GM19023 (cell line): ENCODE data around the gene MTG1.

Experiments
- ATAC-seq: cut with Tn5 transposase; IDR thresholded peaks from one replicate; pipeline ENCODE4 v1.9.1; 2021; ENCODE audit warnings: mild to moderate bottlenecking, moderate library complexity; ENCODE audit not compliant: unreplicated experiment

Gene MTG1, protein sequence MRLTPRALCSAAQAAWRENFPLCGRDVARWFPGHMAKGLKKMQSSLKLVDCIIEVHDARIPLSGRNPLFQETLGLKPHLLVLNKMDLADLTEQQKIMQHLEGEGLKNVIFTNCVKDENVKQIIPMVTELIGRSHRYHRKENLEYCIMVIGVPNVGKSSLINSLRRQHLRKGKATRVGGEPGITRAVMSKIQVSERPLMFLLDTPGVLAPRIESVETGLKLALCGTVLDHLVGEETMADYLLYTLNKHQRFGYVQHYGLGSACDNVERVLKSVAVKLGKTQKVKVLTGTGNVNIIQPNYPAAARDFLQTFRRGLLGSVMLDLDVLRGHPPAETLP

GRCh38 chr10:133394064-133394663 lies at the start of gene MTG1:
Gene MTG1 (plus strand): TSS chr10:133394157. CDS start chr10:133394221, 64 bp downstream.
- ATAC-seq, result peak; percentile 73

DNA sequence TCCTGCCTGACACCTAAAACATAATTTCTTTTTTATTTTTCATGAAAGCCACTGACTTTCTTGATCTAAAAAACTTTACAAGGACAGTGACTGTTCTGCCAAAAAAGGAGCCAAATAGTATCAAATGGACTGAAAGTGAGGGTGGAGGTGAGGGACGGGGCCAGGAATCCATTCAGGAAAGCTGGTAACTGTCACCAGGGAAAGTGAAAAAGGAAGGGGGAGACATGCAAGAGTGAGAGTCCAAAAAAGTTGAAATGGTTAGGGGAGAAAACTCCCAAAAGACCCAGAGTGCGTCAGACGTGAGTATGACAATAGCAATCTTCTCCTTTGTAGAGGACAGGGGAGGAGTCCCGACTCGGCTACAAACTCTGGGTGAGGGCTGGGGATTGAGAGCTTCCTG lies 49.7 kb upstream of the MTG1 start:
- ATAC-seq, result no peak

DNA sequence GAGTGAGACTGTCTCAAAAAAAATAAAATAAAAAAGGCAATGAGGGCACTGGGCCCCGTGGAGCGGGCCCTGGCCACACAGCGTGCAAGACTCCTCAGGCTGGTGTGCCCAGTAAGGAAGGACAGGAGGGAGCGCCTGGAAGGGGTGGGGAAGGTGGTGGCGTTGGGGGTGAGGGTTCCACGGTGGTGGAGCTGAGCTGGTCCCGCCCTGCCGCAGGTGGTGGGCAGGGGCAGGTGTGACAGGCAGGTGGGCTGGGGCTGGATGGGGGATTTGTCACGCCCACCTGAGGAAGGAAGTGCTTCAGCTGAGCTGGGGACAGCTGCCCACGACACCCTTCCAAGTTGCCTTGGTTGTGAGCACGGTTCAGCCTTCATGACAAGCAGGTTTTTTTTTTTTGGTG lies 47.5 kb upstream of the MTG1 start:
- no peak for ATAC-seq

DNA sequence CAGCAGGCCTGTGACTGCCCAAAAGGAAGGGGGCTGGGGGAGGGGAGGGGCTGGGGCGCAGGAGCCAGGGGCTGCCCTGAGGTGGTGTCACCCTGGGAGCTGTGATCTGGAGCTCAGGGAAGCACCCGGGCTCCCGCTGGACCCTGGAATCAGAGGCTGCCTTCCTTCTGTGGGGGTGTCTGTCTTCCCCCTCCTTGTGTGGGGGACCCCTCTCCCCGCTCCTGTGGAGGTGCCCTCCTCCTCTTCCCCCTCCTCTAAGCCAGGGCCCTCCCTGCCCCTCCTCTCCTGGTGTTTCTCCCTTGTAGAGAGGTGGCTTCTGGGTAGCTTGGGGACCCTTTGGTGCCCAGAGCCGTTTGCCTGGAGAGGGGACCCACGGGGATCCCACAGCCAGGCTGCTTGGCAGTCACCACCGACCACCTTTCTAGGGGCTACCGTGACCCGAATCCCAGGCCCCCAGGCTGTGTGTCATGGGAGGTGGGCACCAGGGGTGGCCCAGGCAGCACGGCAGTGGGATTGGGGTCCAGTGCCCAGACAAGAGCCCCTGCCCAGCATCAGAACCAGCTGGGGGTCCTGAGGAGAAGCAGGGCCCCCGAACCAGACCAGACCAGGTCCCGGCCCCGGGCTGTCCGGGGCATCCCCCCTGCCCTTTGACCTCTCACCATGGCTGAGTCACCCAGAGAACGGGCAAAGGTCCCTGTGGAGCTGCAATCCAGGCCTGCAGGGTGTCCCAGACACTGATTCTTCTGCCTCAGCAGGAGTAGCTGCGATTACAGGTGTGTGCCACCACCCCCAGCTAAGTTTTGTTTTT lies 46.0 kb upstream of the MTG1 start:
- ATAC-seq, result no peak

- no peak for ATAC-seq
These were observed 44.8 kb upstream of the MTG1 start for GRCh38 chr10:133349160-133349568.

GRCh38 chr10:133349577-133350011 lies 44.4 kb upstream of the MTG1 start:
- ATAC-seq, result no peak

GRCh38 chr10:133350283-133350949 lies 43.5 kb upstream of the MTG1 start:
- ATAC-seq, result no peak

DNA sequence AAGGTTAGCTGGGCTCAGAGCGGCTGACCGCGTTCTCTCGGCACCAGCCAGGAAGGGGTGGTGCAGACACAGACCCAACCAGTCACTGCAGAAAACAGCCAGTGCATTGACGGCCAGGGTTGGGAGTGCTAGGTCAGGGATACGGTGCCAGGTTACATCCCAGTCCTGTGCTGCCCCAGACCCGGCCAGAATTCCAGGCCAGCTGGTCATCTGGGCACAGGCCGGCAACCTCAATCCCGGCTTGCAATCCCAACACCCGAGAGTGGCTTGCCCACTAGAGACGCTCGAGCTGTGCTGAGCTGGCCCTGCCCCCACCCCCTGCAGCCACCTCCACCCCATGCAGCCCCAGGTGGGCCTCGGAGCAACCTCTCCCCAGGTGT lies 43.0 kb upstream of the MTG1 start:
- ATAC-seq, result no peak

- ATAC-seq, result no peak
These were observed 42.3 kb upstream of the MTG1 start for GRCh38 chr10:133351408-133352318.

DNA sequence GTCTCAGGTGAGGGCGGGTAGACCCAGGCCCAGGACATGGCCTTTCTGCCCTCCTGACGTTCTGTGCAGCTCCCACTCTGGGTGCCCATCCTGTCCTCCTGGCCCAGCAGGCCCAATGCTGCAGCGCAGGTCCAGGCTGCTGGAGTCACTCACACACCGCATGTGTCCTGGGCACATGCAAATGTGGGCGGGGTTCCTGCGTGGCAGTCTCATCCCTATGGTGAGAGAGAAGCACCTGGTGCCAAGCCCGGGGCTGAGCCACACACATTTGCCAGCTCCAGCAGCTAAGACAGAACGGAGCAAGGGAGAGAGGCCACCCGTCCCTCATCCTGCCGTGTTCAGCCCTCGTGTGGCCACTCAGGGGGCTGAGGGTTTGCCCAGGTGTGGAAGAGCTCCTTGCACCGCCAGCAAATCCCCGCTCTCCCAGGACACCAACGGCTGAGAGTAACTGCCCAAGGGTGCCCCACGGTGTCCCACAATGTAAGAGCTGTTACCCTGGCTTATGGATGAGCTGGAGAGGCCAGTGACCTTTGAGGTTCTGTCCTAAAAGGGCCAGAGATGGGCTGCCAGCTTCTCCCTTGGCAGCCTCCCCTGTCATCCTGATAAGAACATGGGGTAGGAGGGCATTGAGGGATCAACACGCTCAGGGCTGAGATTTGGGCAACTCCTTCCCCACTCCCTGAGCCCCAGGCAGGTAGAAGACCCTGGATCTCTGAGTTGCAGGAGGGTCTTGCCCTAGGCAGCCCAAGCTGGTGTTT lies 40.6 kb upstream of the MTG1 start:
- ATAC-seq, result no peak

DNA sequence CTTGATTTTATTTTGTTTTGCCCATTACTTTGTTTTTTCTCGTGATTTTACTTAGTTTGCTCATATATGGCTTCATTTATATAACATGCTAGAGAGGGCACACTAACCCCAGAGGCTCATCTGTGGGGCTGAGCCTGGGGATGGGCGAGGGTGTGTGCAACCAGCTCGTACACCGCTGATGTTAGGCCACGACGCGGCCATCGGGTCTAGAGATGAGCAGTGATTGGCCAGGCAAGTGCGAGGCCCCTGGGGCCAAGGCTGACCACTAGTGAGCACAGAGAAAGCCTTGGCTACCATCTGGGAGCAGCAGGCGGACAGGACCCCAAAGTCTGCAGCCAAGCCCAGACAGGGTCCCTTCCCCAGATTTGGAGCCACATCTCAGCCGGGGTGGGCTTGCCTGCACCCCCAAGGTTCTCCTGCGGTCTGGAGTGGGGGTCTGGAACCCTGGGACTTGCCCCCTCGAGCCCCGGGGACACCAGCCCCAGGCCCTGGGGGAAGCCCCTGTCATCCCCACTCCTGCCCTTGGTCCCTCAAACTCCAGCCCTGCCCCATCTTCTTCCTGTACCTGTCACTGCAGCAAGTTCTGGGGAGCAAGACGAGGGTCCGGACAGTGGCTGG lies 39.9 kb upstream of the MTG1 start:
- ATAC-seq, result no peak

DNA sequence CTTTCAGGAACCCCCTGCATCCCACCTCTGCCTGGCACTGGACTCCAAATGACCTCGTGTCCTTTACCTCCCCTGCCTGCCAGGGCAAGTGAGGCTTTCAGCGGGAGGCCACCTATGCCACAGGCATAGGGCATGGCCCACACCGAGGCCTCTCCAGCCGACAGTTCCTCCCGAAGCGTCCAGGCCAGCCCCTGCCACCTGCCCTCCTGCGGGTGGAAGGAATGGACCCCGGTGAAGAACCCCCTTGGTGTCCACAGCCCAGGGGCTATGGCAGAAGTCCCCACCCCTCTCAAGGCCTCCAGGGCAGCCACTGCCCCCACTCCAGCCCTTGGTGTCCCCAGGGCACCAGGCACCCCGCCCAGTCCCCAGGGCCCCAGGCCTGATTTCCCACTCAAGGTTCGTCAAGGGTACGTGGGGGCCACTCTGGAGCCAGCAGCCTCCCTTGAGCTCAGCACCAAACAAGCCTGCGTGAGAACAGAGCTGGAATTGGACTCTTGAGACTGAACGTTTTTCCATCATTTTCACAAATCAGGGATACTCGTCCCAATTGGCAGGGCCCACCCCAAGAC lies 39.2 kb upstream of the MTG1 start:
- ATAC-seq, result no peak

DNA sequence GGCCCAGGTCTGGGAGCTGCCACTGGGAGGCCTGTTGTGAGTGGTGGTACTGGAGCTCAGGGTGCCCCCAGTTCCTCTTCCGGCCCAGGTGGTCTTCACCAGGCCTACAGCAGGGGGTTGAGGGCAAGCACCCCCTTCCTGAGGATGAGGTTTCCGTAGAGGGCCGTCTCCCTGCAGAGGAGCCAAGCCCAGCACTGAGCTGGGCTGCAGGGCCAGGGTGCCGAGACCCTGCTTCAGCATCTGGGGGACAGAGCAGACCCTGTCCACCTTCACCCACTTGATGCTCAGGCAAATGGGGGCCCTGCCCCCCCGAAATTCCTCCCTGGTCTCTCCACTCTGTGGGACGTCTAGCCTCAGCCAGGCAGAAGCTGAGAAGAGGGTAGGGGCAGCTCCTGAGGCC lies 38.7 kb upstream of the MTG1 start:
- ATAC-seq, result no peak

- ATAC-seq, result no peak
These were observed 38.0 kb upstream of the MTG1 start for GRCh38 chr10:133355991-133356390.

DNA sequence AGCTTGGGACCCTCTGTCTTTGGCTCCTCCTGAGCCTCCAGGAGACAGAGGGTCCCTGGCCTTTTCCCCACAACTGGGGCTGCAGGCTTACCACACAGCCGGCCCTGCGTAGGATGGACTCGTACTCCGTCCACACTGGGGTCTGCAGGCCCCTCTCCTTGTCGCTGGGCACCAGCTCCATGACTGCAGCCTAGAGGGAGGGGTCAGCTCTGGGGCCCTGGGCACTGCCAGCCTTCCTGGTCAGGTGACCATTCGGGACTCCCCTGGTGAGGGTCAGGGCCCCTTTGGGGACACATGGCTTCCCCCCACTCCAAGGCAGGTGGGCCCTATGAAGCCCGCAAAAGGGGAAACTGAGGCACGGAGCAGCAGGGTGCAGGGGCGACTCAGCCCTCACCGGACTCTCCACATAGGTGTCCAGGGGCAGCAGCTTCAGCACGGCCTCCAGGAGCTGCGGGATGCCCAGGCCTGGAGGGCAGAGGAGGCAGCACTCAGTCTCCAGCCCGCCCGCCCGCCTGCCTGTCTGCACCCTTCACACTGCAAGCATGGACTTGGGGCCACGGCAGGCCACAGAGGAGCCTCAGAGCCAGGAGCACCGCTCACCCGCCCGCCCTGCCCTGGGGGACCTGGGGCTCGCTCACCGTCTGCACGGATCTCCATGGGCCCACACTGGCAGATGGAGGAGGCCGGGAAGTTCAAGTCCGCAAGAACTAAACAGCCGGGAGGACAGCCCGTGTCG lies 37.2 kb upstream of the MTG1 start:
- ATAC-seq, result no peak

DNA sequence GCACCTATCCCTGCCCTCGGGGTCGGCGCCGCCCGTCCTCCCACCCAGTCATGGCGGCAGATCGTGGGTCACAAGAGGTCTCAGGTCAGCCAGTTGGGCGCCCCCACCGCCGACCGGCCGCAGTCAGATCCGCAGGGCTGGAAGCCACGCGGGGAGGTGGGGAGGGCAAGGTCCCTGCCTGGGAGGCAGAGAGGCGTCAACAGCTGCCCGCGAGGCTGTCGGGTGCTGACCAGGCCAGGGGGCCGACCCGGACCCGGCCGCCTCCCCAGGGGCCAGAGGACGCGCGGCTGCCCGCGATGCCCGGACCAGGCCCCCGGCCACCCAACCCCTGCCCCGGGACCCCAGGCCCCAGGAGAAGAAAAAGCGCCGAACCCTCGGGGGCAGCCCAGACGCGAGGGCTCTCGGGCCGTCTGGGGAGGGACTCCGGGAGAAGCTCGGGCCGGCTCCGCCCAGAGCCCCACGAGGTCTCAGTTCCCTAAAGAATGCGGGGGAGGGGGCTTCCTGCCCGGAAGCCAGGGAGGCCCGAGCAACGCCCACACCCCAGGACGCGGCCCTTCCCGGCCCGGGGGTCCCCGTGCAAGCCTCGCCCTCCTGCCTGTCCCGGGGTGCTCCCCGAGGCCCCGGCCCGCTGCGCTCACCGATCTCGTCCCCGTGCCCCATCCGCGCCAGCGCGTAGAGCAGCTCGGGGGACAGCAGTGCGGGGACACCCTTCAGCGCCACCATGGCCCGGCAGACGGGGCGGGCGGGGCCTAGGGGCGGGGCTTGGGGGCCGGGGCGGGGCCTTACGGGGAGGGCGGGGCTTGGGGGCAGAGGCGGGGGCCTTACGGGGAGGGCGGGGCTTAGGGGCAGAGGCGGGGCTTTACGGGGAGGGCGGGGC lies 36.4 kb upstream of the MTG1 start, which contains the start of gene FUOM:
FUOM (minus strand) TSS at position 735 of the 877 bp plus-strand sequence; CDS start at position 723, 12 bp downstream.
- ATAC-seq, result peak; percentile 52
